Fibroblast of mammary gland (primary cell): ENCODE measurements around the gene ELOVL5.

Source experiments
- DNase-seq: peaks from one replicate; pipeline ENCODE4 v3.0.0-alpha.2; 2010; ENCODE audit warnings: low read depth
- H3K4me3 ChIP-seq: 2 replicates; pipeline ENCODE4 v1.5.1; 2011; ENCODE audit warnings: low read depth, mild to moderate bottlenecking, low read length, moderate library complexity; ENCODE audit not compliant: control insufficient read depth
- CTCF ChIP-seq: conservative IDR thresholded peaks from 2 replicates; pipeline ENCODE4 v1.5.1; 2011; ENCODE audit warnings: low read depth, low read length, inconsistent platforms; ENCODE audit not compliant: control insufficient read depth, insufficient read depth

Gene ELOVL5

GRCh38 chr6:53258774-53259155 lies 90.0 kb downstream of the ELOVL5 start:
- H3K4me3 ChIP-seq, result no peak overlapping the region
- no peak for TF ChIP-seq CTCF
- DNase-seq, result no peak

- DNase-seq, result no peak
- TF ChIP-seq CTCF, result no peak
- no peak overlapping the region for H3K4me3 ChIP-seq
Measured at GRCh38 chr6:53258076-53258773, 90.5 kb downstream of the ELOVL5 start.

GRCh38 chr6:53257533-53257932 lies 91.2 kb downstream of the ELOVL5 start:
- DNase-seq, result no peak
- no peak overlapping the region for H3K4me3 ChIP-seq
- no peak for TF ChIP-seq CTCF

GRCh38 chr6:53257001-53257400 lies 91.7 kb downstream of the ELOVL5 start:
- TF ChIP-seq CTCF, result no peak
- H3K4me3 ChIP-seq, result no peak overlapping the region
- DNase-seq, result no peak

GRCh38 chr6:53252177-53252692 lies 96.5 kb downstream of the ELOVL5 start:
- TF ChIP-seq CTCF, result no peak
- no peak for DNase-seq
- no peak overlapping the region for H3K4me3 ChIP-seq

- TF ChIP-seq CTCF, result no peak
- no peak overlapping the region for H3K4me3 ChIP-seq
- DNase-seq, result no peak
Measured at GRCh38 chr6:53251033-53251672, 97.6 kb downstream of the ELOVL5 start.
